ENCODE results near the gene ZNF224.

GRCh38 chr19:44107751-44108150, 13.6 kb downstream of the ZNF224 start:
- TF ChIP-seq GATA2 (IDR thresholded peaks at IDR 0.05; ENCODE audit: low read depth, low read length) (no peak), GATA3 (IDR thresholded peaks at IDR 0.05; ENCODE audit: low read depth, low read length) (no peak)

Measured in SH-SY5Y (cell line).